Kidney epithelial cell (primary cell): ENCODE data around the gene NADK2. TPM values are rescaled to one million over a fixed set of nuclear protein-coding genes. Genes with fewer than 3 reads are reported as not detected.

Experiments
- DNase-seq: peaks from one replicate; pipeline ENCODE4 v3.0.0-alpha.2; 2010; ENCODE audit warnings: low read depth
- H3K27me3 ChIP-seq: 2 replicates; pipeline ENCODE4 v1.6.0; 2011; ENCODE audit warnings: low read length; ENCODE audit not compliant: control insufficient read depth, insufficient read depth
- H3K36me3 ChIP-seq: 2 replicates; pipeline ENCODE4 v1.5.1; 2011; ENCODE audit warnings: low read length; ENCODE audit not compliant: control insufficient read depth, insufficient read depth
- H3K4me3 ChIP-seq: 2 replicates; pipeline ENCODE4 v1.5.1; 2011; ENCODE audit warnings: low read depth, mild to moderate bottlenecking, control low read depth, low read length
- CTCF ChIP-seq: IDR thresholded peaks from 2 replicates; pipeline ENCODE4 v1.5.1; 2011; ENCODE audit warnings: mild to moderate bottlenecking, moderate library complexity, low read length, control low read depth, inconsistent platforms; ENCODE audit not compliant: insufficient read depth, poor library complexity, severe bottlenecking
- total RNA-seq: library from RNA; depleted of rRNA; stranded (reverse); fragments of >200 nt; gene quantifications from 2 replicates; pipeline ENCODE4 v1.2.3, GENCODE V29; 2015

Gene NADK2
- total RNA-seq, 1 donor from 2014 or later: 12.2 TPM

GRCh38 chr5:36160617-36161016 lies 81.1 kb downstream of the NADK2 start:
- DNase-seq: no peak
- no peak for TF ChIP-seq CTCF
- no peaks in the 10 kb centered on the region for H3K27me3 ChIP-seq
- no peak overlapping the region for H3K4me3 ChIP-seq
- H3K36me3 ChIP-seq: no peaks in the 10 kb centered on the region

- Histone ChIP-seq H3K27me3 (no peaks in the 10 kb centered on the region), H3K36me3 (no peaks in the 10 kb centered on the region), H3K4me3 (no peak overlapping the region)
- no peak for TF ChIP-seq CTCF
- no peak for DNase-seq
Measured at GRCh38 chr5:36158144-36158543, 83.6 kb downstream of the NADK2 start.

- H3K4me3 ChIP-seq: no peak overlapping the region
- no peak for TF ChIP-seq CTCF
- DNase-seq: no peak
- H3K27me3 ChIP-seq: no peaks in the 10 kb centered on the region
- H3K36me3 ChIP-seq: no peaks in the 10 kb centered on the region
Measured at GRCh38 chr5:36156619-36157018, 85.1 kb downstream of the NADK2 start.

GRCh38 chr5:36156121-36156601 lies 85.6 kb downstream of the NADK2 start:
- no peak for TF ChIP-seq CTCF
- Histone ChIP-seq H3K4me3 (no peak overlapping the region), H3K27me3 (no peaks in the 10 kb centered on the region), H3K36me3 (no peaks in the 10 kb centered on the region)
- no peak for DNase-seq

GRCh38 chr5:36155291-36155690 lies 86.4 kb downstream of the NADK2 start:
- no peak for DNase-seq
- no peaks in the 10 kb centered on the region for H3K36me3 ChIP-seq
- no peak for TF ChIP-seq CTCF
- H3K4me3 ChIP-seq: no peak overlapping the region
- H3K27me3 ChIP-seq: no peaks in the 10 kb centered on the region

- H3K36me3 ChIP-seq: no peaks in the 10 kb centered on the region
- H3K4me3 ChIP-seq: no peak overlapping the region
- no peak for TF ChIP-seq CTCF
- no peaks in the 10 kb centered on the region for H3K27me3 ChIP-seq
- no peak for DNase-seq
Measured at GRCh38 chr5:36153726-36154125, 88.0 kb downstream of the NADK2 start.
